Naive thymus-derived CD4-positive, alpha-beta T cell (primary cell): ENCODE results near the gene ADAMTS17. TPM values are rescaled to one million over a fixed set of nuclear protein-coding genes. Genes with fewer than 3 reads are reported as not detected.

Source experiments
- ATAC-seq: fragments of 150-1000 bp; cut with Tn5 transposase; 2 replicates; pipeline ENCODE4 v1.10.0; 2021; ENCODE audit warnings: mild to moderate bottlenecking, moderate library complexity
- CTCF ChIA-PET: fragments of 350-600 bp; sonication (Branson Sonifier 250); formaldehyde crosslinking; loops from one replicate; lab custom pipeline; 2021; ENCODE audit warnings: antibody characterized with exemption; lab: Charles Lee
- POLR2A ChIA-PET: fragments of 350-600 bp; sonication (Branson Sonifier 250); formaldehyde crosslinking; loops from one replicate; lab custom pipeline; 2021; ENCODE audit warnings: antibody characterized with exemption, inconsistent platforms; lab: Charles Lee
- DNase-seq, 9 donors: peaks; one replicate each; pipeline versions ENCODE4 v3.0.0 to v3.0.0-alpha.2; 2020 to 2022; ENCODE audit warnings: mixed read lengths in 1 of 9
- H3K27ac ChIP-seq: one replicate; pipeline ENCODE4 v1.7.0; 2013; ENCODE audit warnings: mild to moderate bottlenecking, low read depth, low read length, moderate library complexity
- H3K27me3 ChIP-seq, 2 donors: one replicate each; pipeline ENCODE4 v1.7.0; 2013; ENCODE audit warnings: low read length in 2 of 2, mild to moderate bottlenecking in 2 of 2, moderate library complexity in 2 of 2; ENCODE audit not compliant: control insufficient read depth in 2 of 2, insufficient read depth in 2 of 2
- H3K36me3 ChIP-seq, 3 experiments: 1 replicate in 2 of 3; 2 replicates in 1 of 3; pipeline ENCODE4 v1.7.0; 2013; ENCODE audit warnings: low read length in 3 of 3, mild to moderate bottlenecking in 3 of 3, moderate library complexity in 1 of 3; ENCODE audit not compliant: insufficient read depth in 3 of 3, control insufficient read depth in 2 of 3
- H3K4me1 ChIP-seq, 2 donors: one replicate each; pipeline ENCODE4 v1.7.0; 2013; ENCODE audit warnings: low read length in 2 of 2, mild to moderate bottlenecking in 2 of 2, moderate library complexity in 1 of 2; ENCODE audit not compliant: control insufficient read depth in 2 of 2, insufficient read depth in 2 of 2
- H3K4me3 ChIP-seq: 2 replicates; pipeline ENCODE4 v1.7.0; 2013; ENCODE audit warnings: mild to moderate bottlenecking, low read length
- H3K9me3 ChIP-seq, 3 experiments: 1 replicate in 2 of 3; 2 replicates in 1 of 3; pipeline ENCODE4 v1.7.0; 2013; ENCODE audit warnings: low read length in 3 of 3; ENCODE audit not compliant: control insufficient read depth in 2 of 3
- H3K27ac Mint-ChIP-seq, 9 donors: one replicate each; pipeline ENCODE4 v1.8.0; 2020 to 2022; ENCODE audit warnings: mixed read lengths in 9 of 9, mild to moderate bottlenecking in 8 of 9, moderate library complexity in 5 of 9, inconsistent platforms in 2 of 9
- H3K27me3 Mint-ChIP-seq, 5 donors: one replicate each; pipeline ENCODE4 v1.8.0; 2021 to 2022; ENCODE audit warnings: mixed read lengths in 5 of 5, mild to moderate bottlenecking in 1 of 5
- H3K36me3 Mint-ChIP-seq, 5 donors: one replicate each; pipeline ENCODE4 v1.8.0; 2020 to 2022; ENCODE audit warnings: mixed read lengths in 5 of 5, mild to moderate bottlenecking in 3 of 5, inconsistent platforms in 1 of 5
- H3K4me1 Mint-ChIP-seq, 7 donors: one replicate each; pipeline ENCODE4 v1.8.0; 2020 to 2022; ENCODE audit warnings: mixed read lengths in 7 of 7, mild to moderate bottlenecking in 3 of 7, inconsistent platforms in 1 of 7
- H3K4me3 Mint-ChIP-seq, 10 donors: one replicate each; pipeline ENCODE4 v1.8.0; 2020 to 2022; ENCODE audit warnings: mild to moderate bottlenecking in 10 of 10, mixed read lengths in 10 of 10, moderate library complexity in 6 of 10, inconsistent platforms in 2 of 10
- H3K9me3 Mint-ChIP-seq, 11 donors: one replicate each; pipeline ENCODE4 v1.8.0; 2020 to 2022; ENCODE audit warnings: mixed read lengths in 11 of 11, mild to moderate bottlenecking in 4 of 11, inconsistent platforms in 1 of 11, moderate library complexity in 1 of 11
- intact Hi-C, 2 donors: fragments of 100-400 bp; cut with micrococcal nuclease; formaldehyde crosslinking; loops; one replicate each; pipeline ENCODE4 v1.15.1; 2023
- polyA plus RNA-seq, 2 donors: library from polyadenylated mRNA; unstranded; fragments of 300-500 nt; fragmentation: Illumina TruSeq; gene quantifications; one replicate each; pipeline ENCODE4 v1.2.3, GENCODE V29; 2021
- total RNA-seq, 6 experiments: library from RNA in 5 of 6; stranded (reverse) in 5 of 6; gene quantifications; 1 replicate in 5 of 6; 2 replicates in 1 of 6; pipeline ENCODE4 v1.2.3 and lab custom pipeline; 2021 to 2026

The ADAMTS17 gene
- total and polyA plus RNA-seq, 7 experiments from 2014 or later = 1.5 to 13.5 (median 3.2) TPM

DNA sequence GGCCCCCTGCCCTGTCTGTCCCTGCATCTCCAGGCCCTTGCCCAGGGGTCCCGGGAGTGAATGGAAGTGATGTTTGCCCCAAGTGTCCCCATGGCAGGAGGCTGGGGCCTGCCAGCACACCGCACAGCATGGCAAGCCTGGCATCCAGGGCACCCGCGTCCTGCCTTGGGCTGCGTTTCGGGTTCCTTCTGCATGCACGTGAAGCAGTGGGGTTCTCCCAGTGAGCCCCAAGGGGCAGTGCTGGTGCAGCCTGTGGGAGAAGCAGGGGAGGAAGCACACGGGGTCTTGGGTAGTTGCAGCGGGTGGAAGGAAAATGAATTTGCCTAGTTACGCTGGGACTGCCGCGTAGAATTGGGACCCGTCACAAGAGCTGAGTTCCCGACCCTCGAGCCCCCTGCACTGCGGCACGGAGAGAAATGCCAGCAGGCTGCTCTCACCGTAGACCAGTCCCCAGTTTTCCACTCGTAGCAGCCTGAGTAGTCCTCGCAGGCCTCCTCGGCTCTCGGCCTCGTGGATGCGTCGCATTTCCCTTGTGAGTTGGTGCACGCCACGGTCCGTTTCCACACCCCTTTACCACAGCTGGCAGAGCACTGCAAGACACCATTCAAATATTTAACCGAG, 349.1 kb downstream of the ADAMTS17 start:
- intact Hi-C loops = no loop called here

GRCh38 chr15:99989095-99989494, 352.7 kb downstream of the ADAMTS17 start:
- Mint-ChIP-seq H3K4me1 (no peaks in the 10 kb centered on the region), H3K9me3 (peaks cover 0 to 5% (median 0%) of the 10 kb centered on the region in 11 donors), H3K4me3 (no peak overlapping the region), H3K27ac (no peak overlapping the region), H3K36me3 (peaks cover 0 to 58% (median 45%) of the 10 kb centered on the region in 5 donors), H3K27me3 (no peaks in the 10 kb centered on the region)
- no peaks in the 10 kb centered on the region for H3K9me3 ChIP-seq
- ATAC-seq = no peak
- no peak for DNase-seq
- H3K27me3 ChIP-seq = no peaks in the 10 kb centered on the region
- POLR2A ChIA-PET = no interaction called here
- no peak overlapping the region for H3K4me3 ChIP-seq
- no peaks in the 10 kb centered on the region for H3K4me1 ChIP-seq
- peaks cover 0 to 16% (median 0%) of the 10 kb centered on the region in 3 experiments for H3K36me3 ChIP-seq
- intact Hi-C loops = no loop called here
- CTCF ChIA-PET = no interaction called here
- no peak overlapping the region for H3K27ac ChIP-seq

More for the DNA sequence above, 349.1 kb downstream of the ADAMTS17 start:
- Histone ChIP-seq H3K27me3 (no peaks in the 10 kb centered on the region), H3K9me3 (no peaks in the 10 kb centered on the region), H3K27ac (no peak overlapping the region), H3K36me3 (peaks cover 0 to 16% (median 0%) of the 10 kb centered on the region in 3 experiments), H3K4me1 (no peaks in the 10 kb centered on the region), H3K4me3 (no peak overlapping the region)
- no peak for ATAC-seq
- ChIA-PET CTCF (no interaction called here), POLR2A (no interaction called here)
- Mint-ChIP-seq H3K27me3 (no peaks in the 10 kb centered on the region), H3K9me3 (peaks cover 0 to 5% (median 0%) of the 10 kb centered on the region in 11 donors), H3K4me1 (no peaks in the 10 kb centered on the region), H3K36me3 (peaks cover 0 to 79% (median 45%) of the 10 kb centered on the region in 5 donors), H3K4me3 (no peak overlapping the region), H3K27ac (no peak overlapping the region)
- no peak for DNase-seq

- no peak overlapping the region for H3K4me3 Mint-ChIP-seq
- H3K36me3 Mint-ChIP-seq = peaks cover 0 to 45% (median 35%) of the 10 kb centered on the region in 5 donors
- ChIA-PET POLR2A (no interaction called here), CTCF (no interaction called here)
- H3K9me3 Mint-ChIP-seq = peaks cover 0 to 5% (median 0%) of the 10 kb centered on the region in 11 donors
- no peak for DNase-seq
- H3K27me3 ChIP-seq = no peaks in the 10 kb centered on the region
- no peak overlapping the region for H3K27ac ChIP-seq
- H3K27ac Mint-ChIP-seq = no peak overlapping the region
- no peaks in the 10 kb centered on the region for H3K4me1 Mint-ChIP-seq
- H3K9me3 ChIP-seq = no peaks in the 10 kb centered on the region
- intact Hi-C loops = no loop called here
- no peaks in the 10 kb centered on the region for H3K27me3 Mint-ChIP-seq
- H3K4me3 ChIP-seq = no peak overlapping the region
- no peaks in the 10 kb centered on the region for H3K4me1 ChIP-seq
- H3K36me3 ChIP-seq = peaks cover 0 to 10% (median 0%) of the 10 kb centered on the region in 3 experiments
- ATAC-seq = no peak
Observed at GRCh38 chr15:99987701-99988100, 354.1 kb downstream of the ADAMTS17 start.

- no peak overlapping the region for H3K27ac Mint-ChIP-seq
- ATAC-seq (no peak), DNase-seq (no peak)
- Histone ChIP-seq H3K27ac (no peak overlapping the region), H3K27me3 (no peaks in the 10 kb centered on the region), H3K4me1 (no peaks in the 10 kb centered on the region), H3K9me3 (no peaks in the 10 kb centered on the region), H3K36me3 (peaks cover 0 to 6% (median 0%) of the 10 kb centered on the region in 3 experiments), H3K4me3 (no peak overlapping the region)
- no peak overlapping the region for H3K4me3 Mint-ChIP-seq
- ChIA-PET POLR2A (no interaction called here), CTCF (no interaction called here)
- intact Hi-C loops = no loop called here
- no peaks in the 10 kb centered on the region for H3K27me3 Mint-ChIP-seq
- H3K4me1 Mint-ChIP-seq = no peaks in the 10 kb centered on the region
- H3K36me3 Mint-ChIP-seq = peaks cover 0 to 39% (median 32%) of the 10 kb centered on the region in 5 donors
- H3K9me3 Mint-ChIP-seq = peaks cover 0 to 5% (median 0%) of the 10 kb centered on the region in 11 donors
Observed at GRCh38 chr15:99987119-99987506, 354.7 kb downstream of the ADAMTS17 start.

- Mint-ChIP-seq H3K27ac (peak overlapping the region in 2 of 9 donors; percentile 6 to 38), H3K27me3 (no peaks in the 10 kb centered on the region), H3K36me3 (peaks cover 0 to 33% (median 26%) of the 10 kb centered on the region in 5 donors), H3K9me3 (peaks cover 0 to 5% (median 0%) of the 10 kb centered on the region in 11 donors), H3K4me1 (no peaks in the 10 kb centered on the region), H3K4me3 (no peak overlapping the region)
- H3K4me1 ChIP-seq = no peaks in the 10 kb centered on the region
- DNase-seq (no peak), ATAC-seq (no peak)
- no peaks in the 10 kb centered on the region for H3K9me3 ChIP-seq
- POLR2A ChIA-PET = no interaction called here
- H3K27ac ChIP-seq = no peak overlapping the region
- intact Hi-C loops = no loop called here
- no peaks in the 10 kb centered on the region for H3K27me3 ChIP-seq
- no peak overlapping the region for H3K4me3 ChIP-seq
- CTCF ChIA-PET = no interaction called here
- H3K36me3 ChIP-seq = peaks cover 0 to 4% (median 0%) of the 10 kb centered on the region in 3 experiments
Observed at GRCh38 chr15:99986297-99987118, 355.3 kb downstream of the ADAMTS17 start.

- peaks cover 0 to 5% (median 0%) of the 10 kb centered on the region in 11 donors for H3K9me3 Mint-ChIP-seq
- Histone ChIP-seq H3K9me3 (no peaks in the 10 kb centered on the region), H3K27ac (no peak overlapping the region), H3K4me3 (no peak overlapping the region), H3K27me3 (no peaks in the 10 kb centered on the region), H3K36me3 (peaks cover 0 to 4% (median 0%) of the 10 kb centered on the region in 3 experiments), H3K4me1 (no peaks in the 10 kb centered on the region)
- no peak overlapping the region for H3K27ac Mint-ChIP-seq
- H3K36me3 Mint-ChIP-seq = peaks cover 0 to 30% (median 23%) of the 10 kb centered on the region in 5 donors
- CTCF ChIA-PET = no interaction called here
- no peak for DNase-seq
- H3K4me1 Mint-ChIP-seq = no peaks in the 10 kb centered on the region
- H3K4me3 Mint-ChIP-seq = no peak overlapping the region
- no peak for ATAC-seq
- no peaks in the 10 kb centered on the region for H3K27me3 Mint-ChIP-seq
- POLR2A ChIA-PET = no interaction called here
- intact Hi-C loops = no loop called here
Observed at GRCh38 chr15:99985878-99986277, 355.9 kb downstream of the ADAMTS17 start.
